ENCODE measurements around the gene EYS. TPM values are rescaled to one million over a fixed set of nuclear protein-coding genes. Genes with fewer than 3 reads are reported as not detected.
"Not testable (repeated sequence)": the region's sequence is repeated elsewhere in the genome, so short reads cannot be mapped to it uniquely, and the experiment has no call there.

EYS gene
- total RNA-seq, 4 donors from 2014 or later, result 0.12 to 1.4 (median 0.22) TPM

DNA sequence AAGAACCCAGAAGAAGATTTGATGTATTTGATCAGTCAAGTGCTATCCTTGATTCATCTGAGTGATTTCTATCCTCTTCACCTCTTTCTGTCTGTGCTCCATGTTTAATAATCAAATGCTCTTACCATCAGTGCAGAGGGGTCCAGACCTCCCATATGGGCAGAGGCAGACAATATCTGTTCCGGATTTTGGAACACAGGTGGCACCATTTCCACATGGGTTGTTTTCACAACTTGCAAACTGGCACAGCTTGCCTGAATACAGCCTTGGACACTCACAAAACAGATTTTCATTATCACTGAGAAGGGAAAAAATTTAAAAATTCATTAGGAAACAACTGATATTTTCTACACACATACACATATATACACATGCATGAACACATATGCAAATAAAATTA is 1843.0 kb downstream of the EYS start:
- TF ChIP-seq, protein P1, sequence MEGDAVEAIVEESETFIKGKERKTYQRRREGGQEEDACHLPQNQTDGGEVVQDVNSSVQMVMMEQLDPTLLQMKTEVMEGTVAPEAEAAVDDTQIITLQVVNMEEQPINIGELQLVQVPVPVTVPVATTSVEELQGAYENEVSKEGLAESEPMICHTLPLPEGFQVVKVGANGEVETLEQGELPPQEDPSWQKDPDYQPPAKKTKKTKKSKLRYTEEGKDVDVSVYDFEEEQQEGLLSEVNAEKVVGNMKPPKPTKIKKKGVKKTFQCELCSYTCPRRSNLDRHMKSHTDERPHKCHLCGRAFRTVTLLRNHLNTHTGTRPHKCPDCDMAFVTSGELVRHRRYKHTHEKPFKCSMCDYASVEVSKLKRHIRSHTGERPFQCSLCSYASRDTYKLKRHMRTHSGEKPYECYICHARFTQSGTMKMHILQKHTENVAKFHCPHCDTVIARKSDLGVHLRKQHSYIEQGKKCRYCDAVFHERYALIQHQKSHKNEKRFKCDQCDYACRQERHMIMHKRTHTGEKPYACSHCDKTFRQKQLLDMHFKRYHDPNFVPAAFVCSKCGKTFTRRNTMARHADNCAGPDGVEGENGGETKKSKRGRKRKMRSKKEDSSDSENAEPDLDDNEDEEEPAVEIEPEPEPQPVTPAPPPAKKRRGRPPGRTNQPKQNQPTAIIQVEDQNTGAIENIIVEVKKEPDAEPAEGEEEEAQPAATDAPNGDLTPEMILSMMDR (IDR thresholded peaks at IDR 0.05), result no peak
- no peak for DNase-seq (ENCODE audit: low spot score)
- ATAC-seq (ENCODE audit: low FRiP score), result no peak

DNA sequence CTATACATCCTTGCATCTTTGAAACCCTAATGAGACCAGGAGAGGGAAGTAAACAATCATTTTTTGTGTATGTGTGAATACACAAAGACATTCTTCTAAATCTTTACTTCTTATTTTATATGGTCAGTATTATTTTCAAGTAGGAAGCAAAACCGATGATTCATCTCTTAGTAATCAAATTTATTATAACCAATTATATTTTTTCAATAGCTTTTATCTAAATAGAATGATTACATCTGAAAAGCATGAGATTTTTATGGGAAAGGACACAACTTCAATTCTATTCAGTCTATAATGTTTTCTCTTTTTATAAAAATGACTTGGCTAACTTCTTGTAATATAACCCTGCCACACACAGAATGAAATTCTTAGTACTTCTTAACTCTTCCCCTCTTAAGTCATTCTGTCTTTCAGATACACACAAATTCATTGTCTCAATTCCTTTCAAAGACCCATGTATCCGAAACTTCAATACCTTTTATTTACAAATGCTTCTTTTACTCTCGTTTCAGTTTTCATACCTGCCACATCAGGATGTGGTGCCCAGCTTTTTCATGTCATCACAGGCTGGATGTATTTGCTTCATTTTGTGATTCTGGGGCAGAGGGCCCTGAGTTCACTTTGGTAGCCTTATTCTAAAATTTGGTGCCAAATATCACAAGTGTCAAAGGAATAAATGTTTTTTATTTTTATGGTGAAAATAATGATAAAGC is 1844.4 kb downstream of the EYS start:
- TF ChIP-seq, protein P1 (IDR thresholded peaks at IDR 0.05), result no peak
- no peak for ATAC-seq (ENCODE audit: low FRiP score)
- no peak for DNase-seq (ENCODE audit: low spot score)

DNA sequence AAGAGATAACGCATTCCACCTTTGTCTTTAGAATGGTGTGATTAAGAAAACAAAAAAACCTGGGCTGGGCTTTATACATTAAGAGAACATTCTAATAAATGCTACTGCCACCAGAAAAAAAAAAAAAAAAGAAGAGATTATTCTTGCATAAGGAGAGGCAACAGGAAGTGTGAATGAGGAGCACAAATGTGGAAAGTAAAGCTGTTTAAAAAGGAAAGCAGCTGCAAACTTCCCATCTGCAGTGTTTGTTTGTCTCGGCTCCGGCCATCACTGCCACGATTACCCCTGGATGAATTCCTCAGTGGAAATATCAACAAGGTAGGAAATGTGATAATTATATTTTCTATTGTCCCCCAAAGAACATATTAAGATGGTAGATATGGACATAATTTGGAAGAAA is 1847.5 kb downstream of the EYS start:
- DNase-seq (ENCODE audit: low spot score), result no peak
- TF ChIP-seq, protein P1 (IDR thresholded peaks at IDR 0.05), result no peak
- no peak for ATAC-seq (ENCODE audit: low FRiP score)

DNA sequence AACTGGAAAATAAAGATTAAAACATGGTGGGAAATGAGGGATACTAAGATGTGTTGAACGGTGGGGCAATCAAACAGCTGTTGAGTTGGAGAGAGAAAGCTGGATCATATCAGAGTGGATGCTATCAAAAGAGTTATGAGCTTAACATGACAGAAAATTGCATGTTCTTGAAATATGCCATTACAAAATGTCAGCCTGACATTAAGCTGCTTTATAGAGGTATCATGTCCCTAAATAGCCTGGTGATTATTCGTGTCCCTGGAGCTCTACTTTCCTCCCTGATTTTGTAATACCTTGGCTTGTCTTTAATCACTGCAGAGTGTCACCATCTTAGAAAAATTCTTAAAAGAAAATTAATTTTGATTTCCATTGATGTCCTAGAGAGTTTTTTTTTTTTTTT is 1848.3 kb downstream of the EYS start:
- no peak for ATAC-seq (ENCODE audit: low FRiP score)
- TF ChIP-seq, protein P1 (IDR thresholded peaks at IDR 0.05), result no peak
- no peak for DNase-seq (ENCODE audit: low spot score)

DNA sequence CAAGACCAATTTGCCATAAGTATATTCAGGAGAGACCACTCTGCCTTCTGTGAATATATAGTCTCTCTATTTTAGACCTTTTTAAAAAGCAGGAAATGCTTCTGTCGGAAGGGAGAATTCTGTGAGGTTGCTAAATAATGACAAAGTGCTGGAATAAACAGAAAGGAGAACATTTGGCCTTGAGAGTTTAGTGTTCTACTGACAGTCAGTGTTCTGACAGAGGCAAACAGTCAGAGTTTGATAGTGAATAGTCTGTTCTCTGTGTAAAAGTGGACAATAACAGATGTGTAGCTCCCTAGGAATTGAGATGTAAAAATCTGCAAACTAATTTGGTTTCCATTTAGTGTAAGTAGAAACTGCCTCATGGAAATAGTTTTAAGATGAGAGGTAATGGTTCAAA is 1850.8 kb downstream of the EYS start:
- TF ChIP-seq, protein P1 (IDR thresholded peaks at IDR 0.05), result no peak
- DNase-seq (ENCODE audit: low spot score) (no peak), ATAC-seq (ENCODE audit: low FRiP score) (no peak)

DNA sequence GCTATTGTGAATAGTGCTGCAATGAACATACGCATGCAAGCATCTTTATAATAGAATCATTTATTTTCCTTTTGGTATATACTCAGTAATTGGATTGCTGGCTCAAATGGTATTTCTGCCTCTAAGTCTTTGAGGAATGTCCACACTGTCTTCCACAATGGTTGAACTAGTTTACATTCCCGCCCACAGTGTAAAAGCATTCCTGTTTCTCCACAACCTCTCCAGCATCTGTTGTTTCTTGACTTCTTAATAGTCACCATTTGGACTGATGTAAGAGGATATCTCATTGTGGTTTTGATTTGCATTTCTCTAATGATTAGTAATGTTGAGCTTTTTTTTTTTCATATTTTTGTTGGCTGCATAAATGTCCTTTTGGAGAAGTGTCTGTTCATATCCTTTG is 1862.7 kb downstream of the EYS start:
- ATAC-seq (ENCODE audit: low FRiP score), result no peak
- DNase-seq (ENCODE audit: low spot score), result no peak
- TF ChIP-seq, protein P1 (IDR thresholded peaks at IDR 0.05), result no peak

DNA sequence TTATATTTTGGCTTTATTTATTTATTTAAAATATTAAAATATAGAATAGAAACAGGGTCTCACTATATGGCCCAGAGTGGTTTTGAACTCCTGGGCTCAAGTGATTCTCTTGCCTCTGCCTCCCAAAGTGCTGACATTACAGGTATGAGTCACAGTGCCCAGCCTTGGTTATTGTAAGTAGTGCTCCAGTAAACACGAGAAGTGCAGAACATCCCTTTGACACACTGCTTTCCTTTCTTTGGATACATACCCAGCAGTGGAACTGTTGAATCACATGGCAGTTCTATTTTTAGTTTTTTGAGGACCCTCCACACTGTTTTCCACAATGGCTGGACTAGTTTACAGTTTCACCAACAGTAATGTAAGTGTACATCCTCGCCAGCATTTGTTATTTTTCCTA is 1867.5 kb downstream of the EYS start:
- TF ChIP-seq, protein P1 (IDR thresholded peaks at IDR 0.05), result no peak
- no peak for ATAC-seq (ENCODE audit: low FRiP score)
- no peak for DNase-seq (ENCODE audit: low spot score)

DNA sequence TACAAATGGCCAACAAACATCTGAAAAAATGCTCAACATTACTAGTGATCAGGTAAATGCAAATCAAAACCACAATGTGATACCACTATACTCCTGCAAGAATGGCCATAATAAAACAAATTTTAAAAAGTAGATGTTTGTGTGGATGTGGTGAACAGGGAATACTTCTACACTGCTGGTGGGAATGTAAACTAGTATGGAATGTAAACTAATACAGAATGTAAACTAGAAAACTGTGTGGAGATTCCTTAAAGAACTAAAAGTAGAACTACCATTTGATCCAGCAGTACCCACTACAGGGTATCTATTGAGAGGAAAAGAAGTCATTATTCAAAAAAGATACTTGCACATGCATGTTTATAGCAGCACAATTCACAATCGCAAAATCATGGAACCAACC is 1878.3 kb downstream of the EYS start:
- not testable (repeated sequence) for ATAC-seq (ENCODE audit: low FRiP score); DNase-seq (ENCODE audit: low spot score)

Data from omental fat pad (tissue), 4 donors.